ENCODE results near the gene EHMT1. TPM values are rescaled to one million over a fixed set of nuclear protein-coding genes. Genes with fewer than 3 reads are reported as not detected.

EHMT1 gene
- total and polyA plus RNA-seq, 9 of the 15 experiments (the other 6 are each of a cell fraction or from before 2014, with no cell fraction given): 2.2 to 76.0 (median 36.4) TPM

- TF ChIP-seq AFF1 (IDR thresholded peaks at IDR 0.05; ENCODE audit: low read depth in 1 of 2, partially characterized antibody in 2 of 2) (no peak), ZNF253 (CRISPR knock-in tag; conservative IDR thresholded peaks at IDR 0.05) (no peak), ZNF124 (CRISPR knock-in tag; IDR thresholded peaks at IDR 0.05) (no peak), ZBTB8A (IDR thresholded peaks at IDR 0.05; ENCODE audit: partially characterized antibody) (no peak), SREBF2 (CRISPR knock-in tag; IDR thresholded peaks at IDR 0.05) (no peak), SRSF9 (IDR thresholded peaks at IDR 0.05; ENCODE audit: borderline replicate concordance, low read depth, low read length) (no peak), LARP7 (IDR thresholded peaks at IDR 0.05) (no peak), HES1 (IDR thresholded peaks at IDR 0.05; ENCODE audit: low read depth) (peak; percentile 16; the same call in 1 of the 2 replicates), TCF7L2 (IDR thresholded peaks at IDR 0.05; ENCODE audit: low read depth, low read length) (no peak), EHMT2 (IDR thresholded peaks at IDR 0.05) (no peak), TGIF2 (CRISPR knock-in tag; IDR thresholded peaks at IDR 0.05) (no peak), MXI1 (IDR thresholded peaks at IDR 0.05; ENCODE audit: low read depth, low read length) (no peak), ZBED1 (IDR thresholded peaks at IDR 0.05) (no peak), POLR3A (IDR thresholded peaks at IDR 0.05; ENCODE audit: borderline replicate concordance, extremely low read depth, insufficient read depth, insufficient read length) (no peak), ZBTB43 (CRISPR knock-in tag; IDR thresholded peaks at IDR 0.05) (no peak), NFXL1 (CRISPR knock-in tag; IDR thresholded peaks at IDR 0.05) (no peak), SNRNP70 (optimal IDR thresholded peaks at IDR 0.05; ENCODE audit: low read depth, low read length) (no peak), ZNF3 (CRISPR knock-in tag; IDR thresholded peaks at IDR 0.05) (peak; percentile 27; the same call in 1 of the 2 replicates), ZNF512 (tag; IDR thresholded peaks at IDR 0.05) (no peak), NR2C1 (IDR thresholded peaks at IDR 0.05) (peak; percentile 100), NR2C1 (tag; IDR thresholded peaks at IDR 0.05) (peak; percentile 100), SREBF1 (IDR thresholded peaks at IDR 0.05; ENCODE audit: borderline replicate concordance, low read depth, low read length) (no peak)
These were observed at the start of gene EHMT1 (continued) for GRCh38 chr9:137618105-137619067.
